H1 (cell line): Measurements from ENCODE around the gene KCNQ1.

ENCODE experiments used
- EGR1 ChIP-seq: IDR thresholded peaks from 2 replicates; pipeline ENCODE4 v1.6.1; 2011; ENCODE audit warnings: low read depth, low read length, borderline replicate concordance
- FOSL1 ChIP-seq: IDR thresholded peaks from 2 replicates; pipeline ENCODE4 v1.6.1; 2011; ENCODE audit warnings: mild to moderate bottlenecking, low read depth, low read length, moderate library complexity; ENCODE audit not compliant: insufficient read depth
- GTF2F1 ChIP-seq: IDR thresholded peaks from 2 replicates; pipeline ENCODE4 v1.6.1; 2012; ENCODE audit warnings: low read depth, low read length, improper control_type of control experiment, borderline replicate concordance
- POLR2A ChIP-seq, 2 experiments: IDR thresholded peaks; 1 replicate in 1 of 2; 2 replicates in 1 of 2; pipeline ENCODE4 v1.6.1; 2011; ENCODE audit warnings: low read depth in 2 of 2, low read length in 2 of 2, mild to moderate bottlenecking in 2 of 2; ENCODE audit errors: control extremely low read depth in 1 of 2
- POLR2AphosphoS5 ChIP-seq: IDR thresholded peaks from 2 replicates; pipeline ENCODE4 v1.6.1; 2011; ENCODE audit warnings: low read depth, low read length
- RAD21 ChIP-seq, 2 experiments: IDR thresholded peaks in 1 of 2; conservative IDR thresholded peaks in 1 of 2; 2 replicates each; pipeline ENCODE4 v1.6.1; 2011; ENCODE audit warnings: low read depth in 2 of 2, low read length in 2 of 2, improper control_type of control experiment in 1 of 2, inconsistent platforms in 1 of 2, mild to moderate bottlenecking in 1 of 2, moderate library complexity in 1 of 2
- SP1 ChIP-seq: IDR thresholded peaks from 2 replicates; pipeline ENCODE4 v1.6.1; 2011; ENCODE audit warnings: low read depth, low read length
- ZNF274 ChIP-seq: IDR thresholded peaks from 2 replicates; pipeline ENCODE4 v1.7.0; 2012; ENCODE audit warnings: low read length, borderline replicate concordance; ENCODE audit errors: extremely low read depth
- TF ChIP-seq, protein P1 (sequence below), 3 experiments: IDR thresholded peaks; 1 replicate in 2 of 3; 2 replicates in 1 of 3; pipeline versions ENCODE4 v1.5.1 to v1.6.1; 2011; ENCODE audit warnings: low read length in 3 of 3, mild to moderate bottlenecking in 3 of 3, inconsistent platforms in 2 of 3, low read depth in 1 of 3, moderate library complexity in 1 of 3; ENCODE audit not compliant: insufficient read depth in 1 of 3; ENCODE audit errors: control extremely low read depth in 1 of 3
- TF ChIP-seq, protein P2 (sequence below): IDR thresholded peaks from 2 replicates; pipeline ENCODE4 v1.6.1; 2012; ENCODE audit warnings: inconsistent platforms

DNA sequence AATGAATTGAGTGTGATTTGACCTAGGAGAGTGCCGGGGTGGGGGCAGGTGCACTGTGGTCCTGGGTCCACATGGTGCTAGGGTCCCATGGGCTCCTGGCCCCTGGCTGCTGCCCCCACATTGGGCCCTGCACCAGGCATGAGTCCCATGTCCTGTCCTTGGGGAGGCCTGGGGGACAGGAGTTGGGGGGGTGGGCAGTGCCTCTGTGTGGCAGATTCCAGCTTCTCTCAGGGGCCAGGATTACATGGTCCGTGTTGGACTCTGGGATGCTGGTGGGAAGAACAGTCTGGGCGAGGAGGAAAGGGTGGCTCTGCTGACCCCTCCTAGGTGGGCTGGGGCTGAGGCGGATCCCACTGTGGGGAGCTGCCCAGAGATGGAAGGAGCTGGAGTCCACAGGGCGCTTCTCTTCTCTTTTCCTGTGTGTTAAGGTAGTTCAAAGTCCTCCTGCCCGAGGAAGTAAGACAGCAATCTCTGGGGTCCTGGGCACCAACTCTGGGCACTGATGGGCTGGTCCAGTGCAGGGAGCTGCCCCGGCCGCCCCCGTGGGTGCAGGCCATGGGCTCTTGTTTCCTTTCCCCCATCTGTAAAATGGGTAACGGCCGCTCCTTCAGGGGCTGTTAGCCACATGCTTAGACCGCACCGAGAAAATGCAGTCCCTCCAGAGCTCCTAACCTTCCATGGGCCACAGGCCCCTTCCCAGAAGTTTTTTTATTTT, 19.8 kb downstream of the KCNQ1 start:
- TF ChIP-seq POLR2A (IDR thresholded peaks at IDR 0.05; ENCODE audit: control extremely low read depth in 1 of 2, low read depth in 2 of 2, low read length in 2 of 2) (no peak), ZNF274 (no peak), POLR2AphosphoS5 (no peak), SP1 (no peak), RAD21 (IDR thresholded peaks at IDR 0.05 in 1 of 2, conservative IDR thresholded peaks at IDR 0.05 in 1 of 2; ENCODE audit: low read depth in 2 of 2, low read length in 2 of 2) (no peak), EGR1 (no peak), GTF2F1 (no peak), FOSL1 (no peak)
- TF ChIP-seq, protein P1, sequence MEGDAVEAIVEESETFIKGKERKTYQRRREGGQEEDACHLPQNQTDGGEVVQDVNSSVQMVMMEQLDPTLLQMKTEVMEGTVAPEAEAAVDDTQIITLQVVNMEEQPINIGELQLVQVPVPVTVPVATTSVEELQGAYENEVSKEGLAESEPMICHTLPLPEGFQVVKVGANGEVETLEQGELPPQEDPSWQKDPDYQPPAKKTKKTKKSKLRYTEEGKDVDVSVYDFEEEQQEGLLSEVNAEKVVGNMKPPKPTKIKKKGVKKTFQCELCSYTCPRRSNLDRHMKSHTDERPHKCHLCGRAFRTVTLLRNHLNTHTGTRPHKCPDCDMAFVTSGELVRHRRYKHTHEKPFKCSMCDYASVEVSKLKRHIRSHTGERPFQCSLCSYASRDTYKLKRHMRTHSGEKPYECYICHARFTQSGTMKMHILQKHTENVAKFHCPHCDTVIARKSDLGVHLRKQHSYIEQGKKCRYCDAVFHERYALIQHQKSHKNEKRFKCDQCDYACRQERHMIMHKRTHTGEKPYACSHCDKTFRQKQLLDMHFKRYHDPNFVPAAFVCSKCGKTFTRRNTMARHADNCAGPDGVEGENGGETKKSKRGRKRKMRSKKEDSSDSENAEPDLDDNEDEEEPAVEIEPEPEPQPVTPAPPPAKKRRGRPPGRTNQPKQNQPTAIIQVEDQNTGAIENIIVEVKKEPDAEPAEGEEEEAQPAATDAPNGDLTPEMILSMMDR (IDR thresholded peaks at IDR 0.05; ENCODE audit: control extremely low read depth in 1 of 3, insufficient read depth in 1 of 3, low read depth in 1 of 3, low read length in 3 of 3): no peak
- TF ChIP-seq, protein P2, sequence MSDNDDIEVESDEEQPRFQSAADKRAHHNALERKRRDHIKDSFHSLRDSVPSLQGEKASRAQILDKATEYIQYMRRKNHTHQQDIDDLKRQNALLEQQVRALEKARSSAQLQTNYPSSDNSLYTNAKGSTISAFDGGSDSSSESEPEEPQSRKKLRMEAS: no peak
